MM.1S (cell line): ENCODE measurements around the gene IFI44L.

Experiments
- DNase-seq: peaks from one replicate; pipeline ENCODE4 v3.0.0-alpha.2; 2015
- H2AFZ ChIP-seq: fragments of 300-600 bp; sonication (generic); 2 replicates; pipeline ENCODE4 v1.6.0; 2016; ENCODE audit warnings: antibody characterized with exemption, low read length
- H3F3A ChIP-seq: fragments of 300-600 bp; sonication (generic); 2 replicates; pipeline ENCODE4 v1.6.1; 2016; ENCODE audit warnings: mild to moderate bottlenecking, antibody characterized with exemption, low read length, moderate library complexity, mixed read lengths; ENCODE audit not compliant: insufficient read depth
- H3K27ac ChIP-seq: fragments of 300-600 bp; sonication (generic); 2 replicates; pipeline ENCODE4 v1.5.1; 2016; ENCODE audit warnings: mild to moderate bottlenecking, low read length
- H3K27me3 ChIP-seq: fragments of 300-600 bp; sonication (generic); replicated peaks from 2 replicates; pipeline ENCODE4 v1.6.0; 2016; ENCODE audit warnings: low read length; ENCODE audit not compliant: insufficient read depth
- H3K36me3 ChIP-seq: fragments of 300-600 bp; sonication (generic); replicated peaks from 2 replicates; pipeline ENCODE4 v1.6.1; 2016; ENCODE audit warnings: mild to moderate bottlenecking, low read length, mixed read lengths; ENCODE audit not compliant: insufficient read depth
- H3K4me1 ChIP-seq: fragments of 300-600 bp; sonication (generic); 2 replicates; pipeline ENCODE4 v1.6.1; 2016; ENCODE audit warnings: low read length, mixed read lengths
- H3K4me2 ChIP-seq: fragments of 300-600 bp; sonication (generic); 2 replicates; pipeline ENCODE4 v1.6.0; 2016; ENCODE audit warnings: low read depth, low read length
- H3K4me3 ChIP-seq: fragments of 300-600 bp; sonication (generic); 2 replicates; pipeline ENCODE4 v1.5.1; 2016; ENCODE audit warnings: low read length, mixed read lengths
- H3K79me2 ChIP-seq: fragments of 300-600 bp; sonication (generic); 2 replicates; pipeline ENCODE4 v1.6.1; 2016; ENCODE audit warnings: mixed run types, low read length, mixed read lengths
- H3K9ac ChIP-seq: fragments of 300-600 bp; sonication (generic); 2 replicates; pipeline ENCODE4 v1.6.1; 2016; ENCODE audit warnings: low read length, mixed read lengths
- H3K9me2 ChIP-seq: fragments of 300-600 bp; sonication (generic); replicated peaks from 2 replicates; pipeline ENCODE4 v1.6.1; 2016; ENCODE audit warnings: mild to moderate bottlenecking, low read length, mixed read lengths; ENCODE audit not compliant: insufficient read depth
- H3K9me3 ChIP-seq: fragments of 300-600 bp; sonication (generic); replicated peaks from 2 replicates; pipeline ENCODE4 v1.6.1; 2016; ENCODE audit warnings: mild to moderate bottlenecking, low read length, mixed read lengths; ENCODE audit not compliant: insufficient read depth
- H4K20me1 ChIP-seq: fragments of 300-600 bp; sonication (generic); 2 replicates; pipeline ENCODE4 v1.6.1; 2016; ENCODE audit warnings: mild to moderate bottlenecking, low read length, moderate library complexity, mixed read lengths; ENCODE audit not compliant: insufficient read depth
- CTCF ChIP-seq: fragments of 300-600 bp; sonication (generic); IDR thresholded peaks from 2 replicates; pipeline ENCODE4 v1.5.1; 2016; ENCODE audit warnings: antibody characterized with exemption, low read length, mixed read lengths
- EZH2 ChIP-seq: fragments of 300-600 bp; sonication (generic); optimal IDR thresholded peaks from 2 replicates; pipeline ENCODE3; 2017; ENCODE audit warnings: low read depth, mild to moderate bottlenecking, antibody characterized with exemption, low read length, mixed read lengths
- EZH2phosphoT487 ChIP-seq: fragments of 300-600 bp; sonication (generic); IDR thresholded peaks from 2 replicates; pipeline ENCODE4 v1.6.1; 2018; ENCODE audit warnings: antibody characterized with exemption, low read length

IFI44L gene

GRCh38 chr1:78627321-78627720 is 7.1 kb downstream of the IFI44L start:
- no peaks in the 10 kb centered on the region for H3F3A ChIP-seq
- H3K36me3 ChIP-seq: no peaks in the 10 kb centered on the region
- H3K9me2 ChIP-seq: no peaks in the 10 kb centered on the region
- H4K20me1 ChIP-seq: no peaks in the 10 kb centered on the region
- H3K4me3 ChIP-seq: no peak overlapping the region
- DNase-seq: no peak
- peaks cover 30% of the 10 kb centered on the region for H3K27me3 ChIP-seq
- no peaks in the 10 kb centered on the region for H3K9me3 ChIP-seq
- H2AFZ ChIP-seq: no peak overlapping the region
- no peak overlapping the region for H3K4me2 ChIP-seq
- no peak for TF ChIP-seq EZH2phosphoT487
- H3K4me1 ChIP-seq: no peaks in the 10 kb centered on the region
- no peaks in the 10 kb centered on the region for H3K79me2 ChIP-seq
- H3K27ac ChIP-seq: no peak overlapping the region
- H3K9ac ChIP-seq: no peak overlapping the region

GRCh38 chr1:78630600-78630999 is 10.4 kb downstream of the IFI44L start:
- H3K79me2 ChIP-seq: no peaks in the 10 kb centered on the region

GRCh38 chr1:78633209-78633608 is 13.0 kb downstream of the IFI44L start:
- Histone ChIP-seq H3K4me1 (no peaks in the 10 kb centered on the region), H2AFZ (no peak overlapping the region), H3K79me2 (no peaks in the 10 kb centered on the region), H3K27me3 (no peaks in the 10 kb centered on the region), H3K4me3 (no peak overlapping the region), H3K36me3 (no peaks in the 10 kb centered on the region), H3K27ac (no peak overlapping the region), H3F3A (no peaks in the 10 kb centered on the region), H3K4me2 (no peak overlapping the region), H3K9ac (no peak overlapping the region), H3K9me3 (no peaks in the 10 kb centered on the region), H3K9me2 (no peaks in the 10 kb centered on the region), H4K20me1 (no peaks in the 10 kb centered on the region)
- TF ChIP-seq EZH2phosphoT487: no peak
- no peak for TF ChIP-seq CTCF
- no peak for TF ChIP-seq EZH2
- no peak for DNase-seq

More at GRCh38 chr1:78630600-78630999, 10.4 kb downstream of the IFI44L start:
- H3K4me3 ChIP-seq: no peak overlapping the region
- H3K9ac ChIP-seq: no peak overlapping the region
- no peaks in the 10 kb centered on the region for H3K36me3 ChIP-seq
- no peak overlapping the region for H3K27ac ChIP-seq
- 0 out of 2 replicates have a peak, but pooled peaks cover 7% of the 10 kb centered on the region for H3K27me3 ChIP-seq
- no peaks in the 10 kb centered on the region for H3K9me2 ChIP-seq
- no peaks in the 10 kb centered on the region for H3K9me3 ChIP-seq
- no peaks in the 10 kb centered on the region for H3K4me1 ChIP-seq
- no peak for TF ChIP-seq EZH2
- no peak for TF ChIP-seq EZH2phosphoT487
- no peak for TF ChIP-seq CTCF
- no peaks in the 10 kb centered on the region for H4K20me1 ChIP-seq
- H3F3A ChIP-seq: no peaks in the 10 kb centered on the region
- DNase-seq: no peak
- no peak overlapping the region for H2AFZ ChIP-seq
- H3K4me2 ChIP-seq: no peak overlapping the region

GRCh38 chr1:78640462-78640861 is 20.2 kb downstream of the IFI44L start:
- Histone ChIP-seq H4K20me1 (no peaks in the 10 kb centered on the region), H3K4me3 (no peak overlapping the region), H3F3A (0 out of 2 replicates have a peak, but pooled peaks cover 4% of the 10 kb centered on the region), H3K9ac (no peak overlapping the region), H3K9me3 (0 out of 2 replicates have a peak, but pooled peaks cover 3% of the 10 kb centered on the region), H2AFZ (no peak overlapping the region), H3K27ac (no peak overlapping the region), H3K27me3 (no peaks in the 10 kb centered on the region), H3K36me3 (no peaks in the 10 kb centered on the region), H3K4me2 (no peak overlapping the region), H3K4me1 (peaks cover 6% of the 10 kb centered on the region; the same call in 1 of the 2 replicates), H3K9me2 (no peaks in the 10 kb centered on the region), H3K79me2 (no peaks in the 10 kb centered on the region)
- TF ChIP-seq EZH2: no peak
- no peak for TF ChIP-seq CTCF
- TF ChIP-seq EZH2phosphoT487: no peak
- DNase-seq: no peak
